Tibial nerve (tissue), 3 donors: ENCODE measurements around the gene APOA1.

Experiments used
- CTCF ChIP-seq, 5 experiments: fragments of 200-600 bp in 3 of 5; fragments of 450-650 bp in 2 of 5; sonication (generic) in 3 of 5; IDR thresholded peaks; one replicate each; pipeline ENCODE4 v1.5.1; 2016 to 2019; ENCODE audit warnings: antibody characterized with exemption in 5 of 5, mild to moderate bottlenecking in 3 of 5, moderate library complexity in 2 of 5
- POLR2A ChIP-seq, 2 donors: fragments of 450-650 bp; IDR thresholded peaks; one replicate each; pipeline ENCODE4 v1.6.1; 2017; ENCODE audit warnings: antibody characterized with exemption in 2 of 2, mild to moderate bottlenecking in 2 of 2, moderate library complexity in 2 of 2

- TF ChIP-seq CTCF (IDR thresholded peaks at IDR 0.05) (no peak), POLR2A (IDR thresholded peaks at IDR 0.05) (no peak)
These were observed 48.7 kb upstream of the APOA1 start for GRCh38 chr11:116885951-116886655.
